ENCODE measurements around the gene GAL. TPM values are rescaled to one million over a fixed set of nuclear protein-coding genes. Genes with fewer than 3 reads are reported as not detected.

GAL gene
- total and polyA plus RNA-seq, 2 of the 8 experiments (the other 6 are each of a cell fraction or from before 2014, with no cell fraction given), result 81.8 to 233 TPM

DNA sequence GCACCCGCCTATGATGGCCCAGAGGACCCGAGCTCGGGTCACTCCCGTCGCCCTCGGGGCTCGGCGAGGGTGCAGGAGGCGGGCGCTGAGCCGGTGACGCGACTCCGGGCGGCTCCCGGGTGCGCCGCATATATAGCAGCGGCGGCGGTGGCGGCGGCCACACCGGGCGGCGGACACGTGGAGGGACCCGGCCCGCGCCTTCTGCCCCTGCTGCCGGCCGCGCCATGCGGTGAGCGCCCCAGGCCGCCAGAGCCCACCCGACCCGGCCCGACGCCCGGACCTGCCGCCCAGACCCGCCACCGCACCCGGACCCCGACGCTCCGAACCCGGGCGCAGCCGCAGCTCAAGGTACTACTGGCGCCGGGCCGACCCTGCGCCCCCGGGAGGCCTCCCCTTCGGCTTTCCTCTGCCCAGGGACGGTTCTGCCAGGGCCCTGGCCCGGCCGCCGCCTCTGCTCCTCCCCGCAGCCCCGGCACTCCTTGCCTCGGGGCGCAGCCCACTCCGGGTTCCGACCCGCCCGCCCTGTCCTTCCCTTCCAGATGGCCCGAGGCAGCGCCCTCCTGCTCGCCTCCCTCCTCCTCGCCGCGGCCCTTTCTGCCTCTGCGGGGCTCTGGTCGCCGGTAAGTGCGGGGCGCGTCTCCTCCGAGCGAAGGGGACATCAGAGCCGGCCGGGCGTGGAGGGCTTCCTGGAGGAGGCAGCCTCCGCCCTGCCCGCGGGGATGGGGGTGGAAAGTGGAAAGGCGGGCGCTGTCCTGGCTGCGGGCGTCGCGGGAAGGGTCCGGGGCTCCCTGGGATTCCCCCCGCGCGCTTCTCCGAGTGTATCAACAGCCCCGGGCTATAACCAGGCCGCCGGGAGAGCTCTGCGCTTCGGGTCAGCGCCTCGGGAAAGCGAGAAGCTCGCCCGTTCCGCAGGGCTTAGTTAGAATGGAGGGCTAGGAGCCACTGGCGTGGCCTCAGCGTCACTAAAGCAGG, at the start of gene GAL (continued):
- TF ChIP-seq EP300 (IDR thresholded peaks at IDR 0.05; ENCODE audit: borderline replicate concordance in 1 of 2, low read depth in 2 of 2, low read length in 2 of 2) (no peak), TEAD4 (IDR thresholded peaks at IDR 0.05; ENCODE audit: low read depth, low read length) (no peak), POLR2AphosphoS5 (IDR thresholded peaks at IDR 0.05; ENCODE audit: low read depth, low read length) (no peak), SIX5 (IDR thresholded peaks at IDR 0.05; ENCODE audit: low read depth, low read length) (no peak), SP2 (IDR thresholded peaks at IDR 0.05; ENCODE audit: low read length) (no peak), TBP (IDR thresholded peaks at IDR 0.05; ENCODE audit: low read depth, low read length) (peak; percentile 11; the same call in 1 of the 2 replicates), SUZ12 (IDR thresholded peaks at IDR 0.05; ENCODE audit: low read length) (peak; percentile 66), TAF7 (optimal IDR thresholded peaks at IDR 0.05; ENCODE audit: borderline replicate concordance, low read depth, low read length) (no peak), BACH1 (IDR thresholded peaks at IDR 0.05; ENCODE audit: low read length) (no peak)
- TF ChIP-seq, protein P1, sequence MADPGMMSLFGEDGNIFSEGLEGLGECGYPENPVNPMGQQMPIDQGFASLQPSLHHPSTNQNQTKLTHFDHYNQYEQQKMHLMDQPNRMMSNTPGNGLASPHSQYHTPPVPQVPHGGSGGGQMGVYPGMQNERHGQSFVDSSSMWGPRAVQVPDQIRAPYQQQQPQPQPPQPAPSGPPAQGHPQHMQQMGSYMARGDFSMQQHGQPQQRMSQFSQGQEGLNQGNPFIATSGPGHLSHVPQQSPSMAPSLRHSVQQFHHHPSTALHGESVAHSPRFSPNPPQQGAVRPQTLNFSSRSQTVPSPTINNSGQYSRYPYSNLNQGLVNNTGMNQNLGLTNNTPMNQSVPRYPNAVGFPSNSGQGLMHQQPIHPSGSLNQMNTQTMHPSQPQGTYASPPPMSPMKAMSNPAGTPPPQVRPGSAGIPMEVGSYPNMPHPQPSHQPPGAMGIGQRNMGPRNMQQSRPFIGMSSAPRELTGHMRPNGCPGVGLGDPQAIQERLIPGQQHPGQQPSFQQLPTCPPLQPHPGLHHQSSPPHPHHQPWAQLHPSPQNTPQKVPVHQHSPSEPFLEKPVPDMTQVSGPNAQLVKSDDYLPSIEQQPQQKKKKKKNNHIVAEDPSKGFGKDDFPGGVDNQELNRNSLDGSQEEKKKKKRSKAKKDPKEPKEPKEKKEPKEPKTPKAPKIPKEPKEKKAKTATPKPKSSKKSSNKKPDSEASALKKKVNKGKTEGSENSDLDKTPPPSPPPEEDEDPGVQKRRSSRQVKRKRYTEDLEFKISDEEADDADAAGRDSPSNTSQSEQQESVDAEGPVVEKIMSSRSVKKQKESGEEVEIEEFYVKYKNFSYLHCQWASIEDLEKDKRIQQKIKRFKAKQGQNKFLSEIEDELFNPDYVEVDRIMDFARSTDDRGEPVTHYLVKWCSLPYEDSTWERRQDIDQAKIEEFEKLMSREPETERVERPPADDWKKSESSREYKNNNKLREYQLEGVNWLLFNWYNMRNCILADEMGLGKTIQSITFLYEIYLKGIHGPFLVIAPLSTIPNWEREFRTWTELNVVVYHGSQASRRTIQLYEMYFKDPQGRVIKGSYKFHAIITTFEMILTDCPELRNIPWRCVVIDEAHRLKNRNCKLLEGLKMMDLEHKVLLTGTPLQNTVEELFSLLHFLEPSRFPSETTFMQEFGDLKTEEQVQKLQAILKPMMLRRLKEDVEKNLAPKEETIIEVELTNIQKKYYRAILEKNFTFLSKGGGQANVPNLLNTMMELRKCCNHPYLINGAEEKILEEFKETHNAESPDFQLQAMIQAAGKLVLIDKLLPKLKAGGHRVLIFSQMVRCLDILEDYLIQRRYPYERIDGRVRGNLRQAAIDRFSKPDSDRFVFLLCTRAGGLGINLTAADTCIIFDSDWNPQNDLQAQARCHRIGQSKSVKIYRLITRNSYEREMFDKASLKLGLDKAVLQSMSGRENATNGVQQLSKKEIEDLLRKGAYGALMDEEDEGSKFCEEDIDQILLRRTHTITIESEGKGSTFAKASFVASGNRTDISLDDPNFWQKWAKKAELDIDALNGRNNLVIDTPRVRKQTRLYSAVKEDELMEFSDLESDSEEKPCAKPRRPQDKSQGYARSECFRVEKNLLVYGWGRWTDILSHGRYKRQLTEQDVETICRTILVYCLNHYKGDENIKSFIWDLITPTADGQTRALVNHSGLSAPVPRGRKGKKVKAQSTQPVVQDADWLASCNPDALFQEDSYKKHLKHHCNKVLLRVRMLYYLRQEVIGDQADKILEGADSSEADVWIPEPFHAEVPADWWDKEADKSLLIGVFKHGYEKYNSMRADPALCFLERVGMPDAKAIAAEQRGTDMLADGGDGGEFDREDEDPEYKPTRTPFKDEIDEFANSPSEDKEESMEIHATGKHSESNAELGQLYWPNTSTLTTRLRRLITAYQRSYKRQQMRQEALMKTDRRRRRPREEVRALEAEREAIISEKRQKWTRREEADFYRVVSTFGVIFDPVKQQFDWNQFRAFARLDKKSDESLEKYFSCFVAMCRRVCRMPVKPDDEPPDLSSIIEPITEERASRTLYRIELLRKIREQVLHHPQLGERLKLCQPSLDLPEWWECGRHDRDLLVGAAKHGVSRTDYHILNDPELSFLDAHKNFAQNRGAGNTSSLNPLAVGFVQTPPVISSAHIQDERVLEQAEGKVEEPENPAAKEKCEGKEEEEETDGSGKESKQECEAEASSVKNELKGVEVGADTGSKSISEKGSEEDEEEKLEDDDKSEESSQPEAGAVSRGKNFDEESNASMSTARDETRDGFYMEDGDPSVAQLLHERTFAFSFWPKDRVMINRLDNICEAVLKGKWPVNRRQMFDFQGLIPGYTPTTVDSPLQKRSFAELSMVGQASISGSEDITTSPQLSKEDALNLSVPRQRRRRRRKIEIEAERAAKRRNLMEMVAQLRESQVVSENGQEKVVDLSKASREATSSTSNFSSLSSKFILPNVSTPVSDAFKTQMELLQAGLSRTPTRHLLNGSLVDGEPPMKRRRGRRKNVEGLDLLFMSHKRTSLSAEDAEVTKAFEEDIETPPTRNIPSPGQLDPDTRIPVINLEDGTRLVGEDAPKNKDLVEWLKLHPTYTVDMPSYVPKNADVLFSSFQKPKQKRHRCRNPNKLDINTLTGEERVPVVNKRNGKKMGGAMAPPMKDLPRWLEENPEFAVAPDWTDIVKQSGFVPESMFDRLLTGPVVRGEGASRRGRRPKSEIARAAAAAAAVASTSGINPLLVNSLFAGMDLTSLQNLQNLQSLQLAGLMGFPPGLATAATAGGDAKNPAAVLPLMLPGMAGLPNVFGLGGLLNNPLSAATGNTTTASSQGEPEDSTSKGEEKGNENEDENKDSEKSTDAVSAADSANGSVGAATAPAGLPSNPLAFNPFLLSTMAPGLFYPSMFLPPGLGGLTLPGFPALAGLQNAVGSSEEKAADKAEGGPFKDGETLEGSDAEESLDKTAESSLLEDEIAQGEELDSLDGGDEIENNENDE (IDR thresholded peaks at IDR 0.05; ENCODE audit: insufficient replicate concordance, low read length), result no peak
